Dermis microvascular lymphatic vessel endothelial cell (primary cell): ENCODE results near the gene ENTHD1. TPM values are rescaled to one million over a fixed set of nuclear protein-coding genes. Genes with fewer than 3 reads are reported as not detected.

Experiments
- DNase-seq, 2 donors: peaks; one replicate each; pipeline versions ENCODE4 v3.0.0 to v3.0.0-alpha.2; 2010; ENCODE audit warnings: low read depth in 2 of 2
- total RNA-seq: library from RNA; depleted of rRNA; stranded (reverse); fragments of >200 nt; gene quantifications from 2 replicates; pipeline ENCODE4 v1.2.1, GENCODE V29; 2014

Gene ENTHD1
- total RNA-seq, 1 donor from 2014 or later: not detected

DNA sequence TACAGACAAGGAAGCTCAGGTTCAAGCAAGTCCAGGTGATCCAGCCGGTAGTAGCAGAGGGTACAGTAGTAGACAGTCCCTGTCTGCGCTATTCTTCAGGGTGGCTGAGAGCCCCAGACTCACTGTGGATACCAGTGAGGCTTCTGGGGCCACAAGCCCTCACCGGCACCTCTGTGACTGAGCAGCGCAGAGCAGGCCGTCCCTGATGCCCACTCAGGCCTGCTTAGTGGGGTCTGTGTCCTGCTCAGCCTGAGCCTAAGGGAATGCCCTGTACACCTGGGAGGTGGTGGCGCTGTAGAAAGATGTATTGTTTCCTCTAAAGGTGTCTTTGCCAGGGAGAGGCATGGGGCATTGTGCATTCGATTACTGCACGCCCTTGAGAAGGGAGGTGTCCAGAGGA lies 179.2 kb downstream of the ENTHD1 start:
- DNase-seq: no peak

DNA sequence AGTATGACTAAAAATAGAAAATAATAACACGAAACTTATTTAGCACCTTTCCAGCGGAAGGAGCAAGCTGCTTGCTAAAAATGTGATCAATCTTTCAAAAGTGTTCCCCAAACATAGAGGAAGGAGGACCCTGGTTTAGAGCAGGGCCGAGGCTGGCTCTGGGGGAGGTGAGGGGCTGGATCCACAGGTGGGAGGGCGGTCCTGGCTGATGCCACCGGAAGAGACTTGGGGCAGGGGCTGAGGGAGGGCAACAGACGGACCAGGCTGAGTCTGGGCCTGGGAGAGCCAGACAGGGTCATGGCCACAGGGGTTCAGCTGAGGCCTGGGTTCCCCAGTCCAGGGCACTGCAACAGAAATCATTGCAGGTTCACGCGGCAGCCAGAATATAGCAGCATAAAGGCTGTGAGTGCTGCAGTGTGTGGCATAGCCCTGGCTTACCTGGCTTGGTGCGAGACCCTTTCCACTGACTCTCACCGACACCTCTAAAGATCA lies 179.7 kb downstream of the ENTHD1 start:
- DNase-seq: no peak

DNA sequence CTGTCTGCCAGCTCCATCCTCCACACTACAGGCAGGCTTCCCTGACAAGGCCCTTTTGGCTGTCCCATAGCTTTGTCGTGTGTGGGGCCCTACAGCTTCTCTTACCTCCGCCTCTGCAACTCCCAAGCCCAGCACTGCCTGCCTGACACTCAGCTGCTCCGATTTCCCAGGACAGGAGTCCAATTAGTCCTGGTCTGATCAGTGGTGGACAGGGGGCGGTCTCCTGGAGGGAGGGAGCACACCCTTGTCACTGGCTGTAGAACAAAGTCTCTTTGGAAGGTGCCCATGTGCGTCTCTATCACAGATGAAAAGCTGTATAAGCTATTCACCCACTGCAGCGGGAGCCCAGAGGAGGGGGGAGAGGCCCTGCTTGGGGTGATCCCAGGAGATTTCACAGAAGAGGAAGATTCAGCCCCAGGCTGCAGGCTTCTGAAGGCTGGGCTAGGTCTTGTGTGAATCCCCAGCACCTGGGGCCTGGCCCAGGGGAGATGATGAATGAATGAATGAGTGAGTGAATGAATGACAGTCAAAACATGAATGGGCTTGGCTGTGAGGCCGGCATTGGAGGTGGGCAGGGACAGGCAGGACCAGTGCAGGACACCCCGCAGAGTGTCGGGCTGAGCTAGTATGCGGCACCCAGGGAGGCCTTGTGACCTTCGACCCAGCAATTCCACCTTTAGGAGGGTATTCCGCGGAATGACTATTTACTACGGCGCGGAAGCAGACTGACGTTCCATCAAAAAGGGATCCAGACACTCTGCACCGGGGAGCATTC lies 180.6 kb downstream of the ENTHD1 start:
- no peak for DNase-seq

DNA sequence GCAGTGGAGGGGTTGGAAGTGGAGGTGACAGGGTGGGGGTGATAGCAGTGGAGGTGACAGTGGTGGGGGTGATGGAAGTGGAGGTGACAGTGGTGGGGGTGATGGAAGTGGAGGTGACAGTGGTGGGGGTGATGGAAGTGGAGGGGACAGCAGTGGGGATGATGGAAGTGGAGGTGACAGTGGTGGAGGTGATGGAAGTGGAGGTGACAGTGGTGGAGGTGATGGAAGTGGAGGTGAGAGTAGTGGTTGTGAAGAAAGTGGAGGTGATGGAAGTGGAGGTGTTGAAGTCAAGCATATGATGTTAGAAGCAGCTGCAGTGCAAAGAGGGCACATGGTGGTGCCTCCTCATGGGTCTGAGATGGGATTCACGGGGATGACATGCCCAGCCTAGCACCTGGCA lies 181.5 kb downstream of the ENTHD1 start:
- DNase-seq: no peak

DNA sequence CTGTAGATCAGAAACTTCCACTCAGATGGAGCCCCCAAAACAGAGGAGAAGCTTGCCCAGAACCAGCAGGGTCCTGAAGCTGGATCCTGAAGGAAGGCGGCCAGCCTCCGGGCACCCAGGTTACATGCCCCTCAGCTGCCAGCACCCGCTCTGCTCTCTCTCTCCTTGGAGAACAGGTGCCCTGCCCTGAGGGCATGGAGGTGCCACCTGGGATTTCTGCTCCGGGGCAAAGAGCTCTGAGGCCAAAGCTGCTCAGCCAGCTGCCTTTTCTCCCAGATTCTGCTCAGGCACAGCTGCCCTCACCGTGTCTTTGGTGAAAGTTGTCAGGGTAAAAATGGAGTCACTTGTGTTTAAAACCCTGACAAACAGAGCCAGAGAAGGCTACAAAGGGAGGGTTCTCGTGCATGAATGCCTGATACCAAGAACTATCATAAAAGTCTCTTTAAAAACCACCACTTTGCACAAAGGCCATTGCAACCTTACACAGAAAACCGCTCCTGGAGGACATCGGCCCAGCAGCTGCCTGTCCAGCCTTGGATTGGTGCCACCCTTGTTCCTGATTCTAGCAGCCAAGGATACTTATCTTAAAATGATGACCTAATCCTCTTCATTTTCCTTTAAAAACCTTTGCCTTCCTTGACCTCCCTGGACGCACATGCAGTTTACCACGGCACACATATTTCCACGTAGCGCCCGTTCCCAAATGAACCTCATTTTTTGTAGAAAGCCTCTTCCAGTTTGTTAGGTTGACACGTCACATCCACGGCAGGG lies 183.0 kb downstream of the ENTHD1 start:
- no peak for DNase-seq

DNA sequence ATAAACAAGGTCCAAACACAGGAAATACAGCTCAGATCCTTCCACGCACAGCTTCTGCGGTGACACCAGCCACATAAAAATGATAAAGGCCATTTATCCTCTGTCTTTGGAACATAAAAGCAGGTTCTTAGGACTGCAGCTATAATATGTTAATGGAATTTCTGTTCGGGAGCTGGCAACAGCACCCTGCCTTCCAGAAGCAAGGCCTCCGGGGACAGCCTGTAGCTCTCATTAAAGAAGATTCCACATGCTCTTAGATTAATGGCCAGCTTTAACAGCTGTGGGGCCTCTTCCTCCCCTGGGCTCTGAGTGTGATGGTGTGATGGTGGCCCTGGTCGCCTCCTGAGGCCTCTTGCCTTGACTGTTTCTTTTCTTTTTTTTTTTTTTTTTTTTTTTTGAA lies 185.7 kb downstream of the ENTHD1 start:
- no peak for DNase-seq

DNA sequence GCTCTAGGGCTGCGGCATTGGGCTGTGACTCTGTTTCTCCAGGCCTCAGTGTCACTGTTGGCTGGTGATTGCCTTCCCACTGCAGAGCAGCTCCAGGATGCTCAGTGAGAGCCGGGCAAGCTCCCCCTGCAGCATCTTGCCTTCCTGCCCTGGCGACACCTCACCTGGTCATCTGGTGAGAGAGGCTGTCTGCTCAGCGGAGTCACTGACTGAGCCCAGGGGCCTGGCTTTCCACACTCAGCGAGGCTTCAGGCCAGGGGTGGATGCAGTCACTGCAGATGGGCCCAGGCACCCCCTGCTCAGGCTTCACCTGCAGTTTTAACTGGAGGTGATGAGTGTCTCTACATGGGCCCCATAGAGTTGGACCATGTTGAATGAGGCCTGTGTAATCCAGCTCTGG lies 186.2 kb downstream of the ENTHD1 start:
- no peak for DNase-seq

DNA sequence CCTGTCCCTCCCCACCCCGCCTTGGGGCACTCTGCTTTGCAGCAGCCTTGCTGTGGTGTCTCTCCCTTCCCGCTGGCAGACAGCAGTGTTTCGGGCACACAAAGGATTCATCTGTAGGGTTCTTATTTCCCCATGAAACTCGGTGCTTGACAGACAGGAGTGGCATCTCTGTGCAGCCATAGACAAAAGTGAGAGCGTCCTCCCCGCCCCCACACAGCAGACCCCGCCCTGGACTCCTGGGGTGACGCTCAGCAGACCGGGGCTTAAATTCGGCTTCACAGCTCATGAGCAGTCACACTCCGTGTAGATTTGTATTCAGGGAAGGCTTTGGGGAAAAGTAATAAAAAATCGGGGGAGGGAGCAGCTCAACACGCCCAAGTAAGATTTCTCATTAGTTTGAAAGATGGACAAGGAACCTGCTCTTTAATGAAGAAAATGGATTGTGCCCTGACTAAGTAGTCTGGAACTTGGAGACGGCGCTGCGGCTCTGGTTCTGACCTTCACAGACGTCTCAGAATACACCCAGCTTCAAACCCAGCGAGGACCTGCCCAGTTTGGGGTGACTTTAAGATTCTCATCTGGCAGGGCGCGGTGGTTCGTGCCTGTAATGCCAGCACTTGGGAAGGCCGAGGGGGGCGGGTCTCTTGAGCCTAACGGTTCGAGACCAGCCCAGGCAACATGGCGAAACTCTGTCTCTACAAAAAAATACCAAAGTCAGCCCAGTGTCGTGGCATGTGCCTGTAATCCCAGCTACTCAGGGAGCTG lies 187.0 kb downstream of the ENTHD1 start:
- no peak for DNase-seq

DNA sequence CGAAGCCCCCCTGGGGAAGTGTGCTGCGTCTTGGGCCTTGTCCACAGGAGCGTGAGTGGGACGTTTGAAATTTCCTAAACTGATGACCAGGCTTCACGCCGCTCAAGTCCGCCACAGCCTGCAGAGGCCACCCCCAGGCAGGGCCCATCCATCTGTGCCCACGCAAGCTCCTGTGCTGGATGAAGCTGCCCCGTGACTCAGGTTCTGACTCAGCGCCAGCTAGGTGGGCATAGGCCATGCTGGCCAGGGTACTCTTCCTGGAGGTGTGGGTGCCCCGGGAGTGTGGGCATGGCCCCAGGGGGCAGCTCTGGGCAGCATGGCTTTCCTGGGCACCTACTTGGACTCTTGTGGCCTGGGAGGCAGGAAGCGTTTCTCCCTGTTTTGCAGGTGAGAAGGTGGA lies 188.2 kb downstream of the ENTHD1 start:
- no peak for DNase-seq

DNA sequence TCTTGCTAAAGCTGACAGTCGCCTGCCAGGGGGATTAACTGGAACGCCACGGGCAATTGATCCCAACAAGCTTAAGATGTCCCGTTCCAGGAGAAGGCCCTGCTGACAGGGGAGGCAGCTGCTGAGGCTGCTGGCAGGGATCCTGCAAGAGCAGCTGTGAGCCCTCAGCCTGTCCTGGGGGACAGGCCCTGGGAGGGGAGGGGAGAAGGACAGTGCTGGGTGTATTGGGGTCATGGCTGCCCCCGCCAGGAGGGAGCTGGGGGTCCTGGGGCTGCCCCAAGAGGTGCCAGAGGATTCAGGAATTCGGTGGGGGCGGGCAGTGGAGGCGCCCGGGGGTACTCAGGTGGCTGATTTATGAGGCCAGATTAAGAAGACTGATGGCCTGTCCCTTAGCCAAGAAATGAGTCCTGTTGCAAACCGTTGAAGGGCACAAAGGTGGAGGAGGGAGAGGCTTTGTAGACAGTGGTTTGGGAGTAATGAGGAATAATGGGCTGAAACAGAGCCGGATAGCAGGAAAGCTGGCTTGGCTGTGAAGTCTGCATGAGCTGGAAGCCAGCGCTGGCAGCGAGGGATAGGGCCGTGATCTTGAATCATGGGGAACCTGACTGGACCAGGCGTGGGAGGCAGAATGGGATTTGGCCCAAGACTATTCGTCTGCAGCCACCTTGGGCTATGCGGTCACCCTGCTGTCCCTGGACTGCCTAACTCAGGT lies 189.5 kb downstream of the ENTHD1 start:
- no peak for DNase-seq

DNA sequence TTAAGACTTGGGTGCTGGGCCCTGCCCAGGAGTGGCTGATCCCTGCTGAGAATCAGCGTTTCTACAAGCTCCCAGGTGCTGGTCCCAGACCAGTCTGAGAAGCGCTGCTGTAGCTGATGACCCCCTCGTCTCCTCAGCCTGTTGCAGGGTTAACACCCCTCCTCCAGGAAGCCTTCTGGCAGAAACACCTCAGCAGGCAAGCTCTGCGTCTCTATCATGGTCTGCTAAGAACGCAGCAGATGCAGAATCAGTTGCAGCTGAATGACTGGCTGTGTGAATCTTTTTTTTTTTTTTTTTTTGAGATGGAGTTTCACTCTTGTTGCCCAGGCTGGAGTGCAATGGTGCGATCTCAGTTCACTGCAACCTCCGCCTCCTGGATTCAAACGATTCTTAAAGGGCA lies 190.5 kb downstream of the ENTHD1 start:
- no peak for DNase-seq

DNA sequence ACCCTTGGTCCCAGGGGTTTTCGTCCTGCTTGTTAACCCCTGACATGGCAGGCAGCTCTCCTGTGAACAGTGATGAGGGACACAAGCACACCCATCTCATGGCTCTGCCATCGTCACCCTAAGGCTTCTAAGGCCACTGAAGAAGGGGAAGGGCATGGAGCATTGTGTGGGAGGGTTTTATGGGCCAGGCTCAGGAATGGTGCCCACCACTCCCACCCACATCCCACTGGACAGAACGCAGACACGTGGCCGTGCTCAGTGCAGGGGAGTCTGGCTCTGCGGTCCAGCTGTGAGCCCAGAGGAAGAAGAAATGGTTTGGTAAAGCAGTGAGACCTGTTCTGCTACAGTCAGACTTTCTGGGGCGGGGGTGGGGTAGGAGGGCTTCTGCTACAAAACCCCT lies 193.0 kb downstream of the ENTHD1 start:
- no peak for DNase-seq

DNA sequence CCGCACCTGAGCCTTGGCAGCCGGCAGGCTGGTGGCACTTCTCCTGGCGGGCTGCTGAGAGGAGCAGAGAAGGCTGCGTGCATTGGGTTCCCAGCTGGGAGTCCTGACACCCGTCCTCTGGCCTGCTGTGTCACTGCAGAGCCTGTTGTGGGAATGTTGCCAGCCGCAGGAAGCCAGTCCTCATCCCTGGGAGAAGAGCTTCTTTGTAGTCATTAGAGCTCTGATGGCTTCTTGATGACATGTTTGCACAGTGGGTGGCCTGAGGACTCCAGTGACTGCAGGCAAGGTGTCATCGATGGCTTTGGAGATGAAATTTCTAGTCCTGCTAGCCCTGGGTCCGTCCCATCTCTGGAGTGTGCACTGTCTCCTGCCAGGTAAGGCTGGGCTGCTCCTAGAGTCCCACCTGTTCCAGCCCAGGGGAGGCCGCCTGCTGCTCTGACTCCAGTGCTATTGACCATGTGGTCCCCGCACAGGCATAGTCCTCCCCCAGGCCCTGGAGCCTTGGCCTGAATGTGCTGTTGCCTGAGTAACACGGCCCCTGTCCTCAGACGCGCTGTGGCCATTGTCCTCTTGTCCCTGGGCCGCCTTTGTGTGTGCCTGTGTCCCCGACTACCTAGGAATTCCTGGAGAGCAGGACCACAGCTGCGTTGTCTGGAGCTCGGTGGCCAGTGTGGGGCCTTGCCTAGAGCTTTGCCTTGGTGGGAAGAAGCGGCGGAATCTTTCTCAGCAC lies 193.8 kb downstream of the ENTHD1 start:
- DNase-seq: no peak

DNA sequence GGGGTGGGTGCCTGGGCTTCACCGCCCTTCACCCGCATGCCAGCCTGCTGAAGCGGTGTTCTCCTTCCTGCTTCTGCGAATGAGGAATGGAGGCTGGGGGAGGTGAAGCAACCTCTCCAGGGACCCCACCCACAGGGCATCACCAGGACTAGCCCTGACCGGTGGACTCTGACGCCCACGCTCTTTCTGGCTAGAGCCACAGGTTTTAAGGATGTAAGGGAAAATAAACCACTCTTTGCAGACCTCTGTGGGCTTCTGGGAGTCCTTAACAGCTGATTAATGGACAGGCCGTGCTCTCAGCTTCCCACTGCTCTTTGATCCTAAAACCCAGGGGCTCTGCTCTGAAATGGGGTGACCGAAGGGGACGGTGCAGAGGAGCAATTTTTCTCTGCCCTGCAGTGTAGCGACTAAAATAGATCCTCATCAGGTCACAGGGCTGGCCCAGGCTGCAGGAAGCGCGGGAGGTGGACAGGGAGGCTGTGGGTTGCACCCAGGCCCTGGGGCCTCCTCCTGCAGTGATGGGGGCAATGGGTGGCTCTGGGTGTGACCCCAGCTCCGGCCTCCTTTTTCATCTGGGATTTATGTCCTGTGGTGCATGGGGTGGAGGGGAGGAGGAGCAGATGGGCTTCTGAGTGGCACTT lies 195.7 kb downstream of the ENTHD1 start:
- DNase-seq: no peak

DNA sequence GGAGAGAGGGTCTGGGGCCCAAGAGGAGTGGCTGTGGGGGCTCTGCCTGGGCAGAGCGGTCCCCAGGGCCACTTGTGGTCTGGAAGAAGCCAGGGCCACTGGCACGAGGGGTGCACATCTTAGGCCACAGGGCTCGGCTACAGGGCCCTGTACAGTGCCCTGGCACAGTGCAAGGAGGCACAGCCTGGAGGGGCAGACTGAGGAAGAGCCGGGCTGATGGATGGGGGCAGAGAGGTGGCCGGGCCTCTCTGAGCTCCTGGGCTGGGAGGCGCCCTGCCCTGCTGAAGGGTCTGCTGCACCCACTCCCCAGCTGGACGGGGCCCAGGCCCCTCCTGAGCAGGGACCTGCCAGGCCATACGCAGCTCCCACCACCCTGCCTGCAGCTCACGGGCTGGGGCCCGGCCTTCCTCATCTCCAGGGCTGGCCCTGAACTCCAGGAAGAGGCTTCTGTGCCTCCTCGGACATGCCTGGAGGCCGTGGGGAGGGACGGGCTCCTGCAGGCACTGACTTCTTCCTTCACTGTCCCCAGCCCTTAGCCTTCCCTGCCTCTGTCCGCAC lies 199.5 kb downstream of the ENTHD1 start:
- no peak for DNase-seq

Other genes with a start within 250 kb of the ENTHD1 start
- gene GRAP2, start 7.3 kb upstream of the ENTHD1 start, total RNA-seq: not detected in 2 replicates
- not detected in 2 replicates for gene TMA7B, start 66.6 kb upstream of the ENTHD1 start, total RNA-seq
- gene FAM83F, start 101.2 kb upstream of the ENTHD1 start, total RNA-seq: not detected in 2 replicates